HFFc6 (cell line): ENCODE results near the gene EFHC2. TPM values are rescaled to one million over a fixed set of nuclear protein-coding genes. Genes with fewer than 3 reads are reported as not detected.

Source experiments
- DNase-seq: peaks from one replicate; pipeline ENCODE4 v3.0.0-alpha.2; 2018
- H3K27ac Mint-ChIP-seq: 2 replicates; pipeline ENCODE4 v1.8.0; 2020; ENCODE audit warnings: mild to moderate bottlenecking, mixed read lengths
- H3K27me3 Mint-ChIP-seq: 2 replicates; pipeline ENCODE4 v1.8.0; 2021; ENCODE audit warnings: mild to moderate bottlenecking, moderate library complexity, mixed read lengths; ENCODE audit not compliant: insufficient read depth
- H3K36me3 Mint-ChIP-seq: 2 replicates; pipeline ENCODE4 v1.8.0; 2021; ENCODE audit warnings: low read depth, mixed read lengths
- H3K4me1 Mint-ChIP-seq: 2 replicates; pipeline ENCODE4 v1.8.0; 2020; ENCODE audit warnings: low read depth, mixed read lengths
- H3K4me3 Mint-ChIP-seq: 2 replicates; pipeline ENCODE4 v1.8.0; 2020; ENCODE audit warnings: mild to moderate bottlenecking, moderate library complexity, mixed read lengths
- H3K9me3 Mint-ChIP-seq: 2 replicates; pipeline ENCODE4 v1.8.0; 2020; ENCODE audit warnings: mild to moderate bottlenecking, mixed read lengths
- total RNA-seq, 6 experiments: library from RNA; stranded (reverse); fragmentation: NEBNext Ultra II Directional; extraction: Animal tissue kit (Norgen Biotek cat#: 25700); gene quantifications; 2 replicates in 1 of 6; 3 replicates in 5 of 6; pipeline ENCODE4 v1.2.3, GENCODE V29; 2021
- TF ChIP-seq, protein P1 (sequence below): fragments of 200-600 bp; sonication (generic); IDR thresholded peaks from 2 replicates; pipeline ENCODE4 v1.5.0; 2021; ENCODE audit warnings: antibody characterized with exemption, mild to moderate bottlenecking

The EFHC2 gene
- total RNA-seq, 6 experiments from 2014 or later, result not detected

GRCh38 chrX:44183329-44183728, 160.1 kb downstream of the EFHC2 start:
- TF ChIP-seq, protein P1, sequence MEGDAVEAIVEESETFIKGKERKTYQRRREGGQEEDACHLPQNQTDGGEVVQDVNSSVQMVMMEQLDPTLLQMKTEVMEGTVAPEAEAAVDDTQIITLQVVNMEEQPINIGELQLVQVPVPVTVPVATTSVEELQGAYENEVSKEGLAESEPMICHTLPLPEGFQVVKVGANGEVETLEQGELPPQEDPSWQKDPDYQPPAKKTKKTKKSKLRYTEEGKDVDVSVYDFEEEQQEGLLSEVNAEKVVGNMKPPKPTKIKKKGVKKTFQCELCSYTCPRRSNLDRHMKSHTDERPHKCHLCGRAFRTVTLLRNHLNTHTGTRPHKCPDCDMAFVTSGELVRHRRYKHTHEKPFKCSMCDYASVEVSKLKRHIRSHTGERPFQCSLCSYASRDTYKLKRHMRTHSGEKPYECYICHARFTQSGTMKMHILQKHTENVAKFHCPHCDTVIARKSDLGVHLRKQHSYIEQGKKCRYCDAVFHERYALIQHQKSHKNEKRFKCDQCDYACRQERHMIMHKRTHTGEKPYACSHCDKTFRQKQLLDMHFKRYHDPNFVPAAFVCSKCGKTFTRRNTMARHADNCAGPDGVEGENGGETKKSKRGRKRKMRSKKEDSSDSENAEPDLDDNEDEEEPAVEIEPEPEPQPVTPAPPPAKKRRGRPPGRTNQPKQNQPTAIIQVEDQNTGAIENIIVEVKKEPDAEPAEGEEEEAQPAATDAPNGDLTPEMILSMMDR, result no peak
- Mint-ChIP-seq H3K27ac (no peak overlapping the region), H3K4me1 (no peaks in the 10 kb centered on the region), H3K9me3 (no peaks in the 10 kb centered on the region), H3K27me3 (no peaks in the 10 kb centered on the region; the same call in 1 of the 2 replicates), H3K36me3 (no peaks in the 10 kb centered on the region), H3K4me3 (no peak overlapping the region)
- no peak for DNase-seq

GRCh38 chrX:44178274-44179053, 165.0 kb downstream of the EFHC2 start:
- Mint-ChIP-seq H3K36me3 (no peaks in the 10 kb centered on the region), H3K27ac (no peak overlapping the region), H3K4me1 (no peaks in the 10 kb centered on the region), H3K27me3 (no peaks in the 10 kb centered on the region; the same call in 1 of the 2 replicates), H3K4me3 (no peak overlapping the region), H3K9me3 (no peaks in the 10 kb centered on the region; the same call in 1 of the 2 replicates)
- TF ChIP-seq, protein P1, result no peak
- no peak for DNase-seq

- TF ChIP-seq, protein P1, result no peak
- no peak overlapping the region for H3K4me3 Mint-ChIP-seq
- no peaks in the 10 kb centered on the region for H3K4me1 Mint-ChIP-seq
- H3K36me3 Mint-ChIP-seq, result no peaks in the 10 kb centered on the region
- H3K27me3 Mint-ChIP-seq, result no peaks in the 10 kb centered on the region; the same call in 1 of the 2 replicates
- no peak overlapping the region for H3K27ac Mint-ChIP-seq
- H3K9me3 Mint-ChIP-seq, result no peaks in the 10 kb centered on the region; the same call in 1 of the 2 replicates
- no peak for DNase-seq
Measured at GRCh38 chrX:44175455-44175854, 168.0 kb downstream of the EFHC2 start.

DNA sequence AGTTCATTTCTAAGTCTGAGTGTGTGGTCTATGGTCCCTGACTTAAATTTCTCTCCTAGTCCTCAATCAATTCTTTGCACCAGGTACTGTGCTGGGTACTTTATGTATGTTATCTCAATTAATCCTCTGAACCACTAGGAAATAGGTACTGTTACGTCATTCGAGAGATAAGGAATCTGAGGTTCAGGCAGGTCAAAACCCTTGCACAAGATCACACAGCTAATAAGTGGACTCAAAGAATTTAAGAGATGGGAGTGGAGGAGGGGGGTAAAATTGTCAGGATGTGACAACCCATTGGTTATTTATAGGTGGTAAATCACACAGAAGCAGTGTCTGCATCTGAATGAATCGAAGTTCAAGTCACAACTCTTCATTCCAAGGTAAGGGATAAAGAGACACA, 169.4 kb downstream of the EFHC2 start:
- Mint-ChIP-seq H3K4me1 (no peaks in the 10 kb centered on the region), H3K36me3 (no peaks in the 10 kb centered on the region), H3K4me3 (no peak overlapping the region), H3K27me3 (no peaks in the 10 kb centered on the region; the same call in 1 of the 2 replicates), H3K9me3 (no peaks in the 10 kb centered on the region; the same call in 1 of the 2 replicates), H3K27ac (no peak overlapping the region)
- DNase-seq, result no peak
- TF ChIP-seq, protein P1, result no peak

DNA sequence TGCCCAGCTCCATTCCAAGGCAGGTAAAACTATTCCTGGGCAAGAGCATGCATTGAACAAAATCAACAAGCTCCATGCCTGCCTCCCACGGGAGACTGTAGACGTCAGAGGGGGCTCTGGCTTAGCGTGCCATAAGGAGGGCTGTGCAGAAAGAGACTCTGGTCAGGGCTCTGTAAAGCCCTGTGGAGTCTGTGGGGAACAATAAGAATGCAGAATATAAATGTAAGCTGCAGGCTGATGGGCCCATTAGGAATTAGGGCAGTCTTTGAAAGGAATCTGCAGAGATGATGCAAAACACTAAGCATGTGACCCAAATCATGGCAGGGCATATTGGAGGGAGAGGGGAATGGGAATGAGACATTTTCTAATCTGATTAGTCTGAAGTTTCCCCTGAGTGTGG, 170.3 kb downstream of the EFHC2 start:
- no peaks in the 10 kb centered on the region; the same call in 1 of the 2 replicates for H3K9me3 Mint-ChIP-seq
- no peaks in the 10 kb centered on the region for H3K4me1 Mint-ChIP-seq
- TF ChIP-seq, protein P1, result no peak
- no peaks in the 10 kb centered on the region for H3K36me3 Mint-ChIP-seq
- no peak overlapping the region for H3K27ac Mint-ChIP-seq
- DNase-seq, result no peak
- H3K27me3 Mint-ChIP-seq, result no peaks in the 10 kb centered on the region; the same call in 1 of the 2 replicates
- H3K4me3 Mint-ChIP-seq, result no peak overlapping the region
